B cell (primary cell): Measurements from ENCODE around the gene UBE3C. TPM values are rescaled to one million over a fixed set of nuclear protein-coding genes. Genes with fewer than 3 reads are reported as not detected.

Experiments used
- ATAC-seq: fragments of 200-7000 bp; cut with Tn5 transposase; one replicate; pipeline ENCODE4 v1.10.0; 2021; ENCODE audit warnings: low read depth, mild to moderate bottlenecking, moderate number of reproducible peaks, moderate library complexity
- CTCF ChIA-PET: fragments of 350-600 bp; sonication (Branson Sonifier 250); formaldehyde crosslinking; loops from one replicate; lab custom pipeline; 2021; ENCODE audit warnings: antibody characterized with exemption, inconsistent platforms; lab: Charles Lee
- POLR2A ChIA-PET: fragments of 350-600 bp; sonication (Branson Sonifier 250); formaldehyde crosslinking; loops from one replicate; lab custom pipeline; 2021; ENCODE audit warnings: antibody characterized with exemption; lab: Charles Lee
- DNase-seq: peaks from one replicate; pipeline ENCODE4 v3.0.0; 2013
- H2AFZ ChIP-seq: 2 replicates; pipeline ENCODE4 v1.6.1; 2012; ENCODE audit warnings: mild to moderate bottlenecking, low read depth, low read length; ENCODE audit not compliant: insufficient read depth, poor library complexity, severe bottlenecking
- H3K27ac ChIP-seq, 2 donors: 1 replicate in 1 of 2; 2 replicates in 1 of 2; pipeline ENCODE4 v1.5.1; 2012 to 2013; ENCODE audit warnings: low read length in 2 of 2, mild to moderate bottlenecking in 2 of 2, moderate library complexity in 1 of 2
- H3K27me3 ChIP-seq, 4 experiments: fragments of 200-600 bp in 1 of 4; sonication (generic) in 1 of 4; replicated peaks in 1 of 4; 1 replicate in 2 of 4; 2 replicates in 2 of 4; pipeline versions ENCODE4 v1.6.1 to v1.7.0; 2013 to 2016; ENCODE audit warnings: low read length in 3 of 4, mild to moderate bottlenecking in 2 of 4, mixed read lengths in 1 of 4, moderate library complexity in 1 of 4; ENCODE audit not compliant: insufficient read depth in 4 of 4, control insufficient read depth in 3 of 4; ENCODE audit errors: control extremely low read depth in 1 of 4
- H3K36me3 ChIP-seq, 2 experiments: replicated peaks in 1 of 2; 1 replicate in 1 of 2; 2 replicates in 1 of 2; pipeline versions ENCODE4 v1.6.1 to v1.7.1; 2013; ENCODE audit warnings: low read length in 1 of 2; ENCODE audit not compliant: insufficient read depth in 2 of 2, control insufficient read depth in 1 of 2; ENCODE audit errors: control extremely low read depth in 1 of 2, extremely low read depth in 1 of 2
- H3K4me1 ChIP-seq, 2 donors: fragments of 200-600 bp in 1 of 2; sonication (generic) in 1 of 2; 1 replicate in 1 of 2; 2 replicates in 1 of 2; pipeline versions ENCODE4 v1.5.1 to v1.6.1; 2013 to 2017; ENCODE audit warnings: low read length in 2 of 2; ENCODE audit not compliant: control insufficient read depth in 2 of 2, insufficient read depth in 2 of 2
- H3K4me2 ChIP-seq: replicated peaks from 2 replicates; pipeline ENCODE3; 2012; ENCODE audit warnings: mild to moderate bottlenecking, low read depth, low read length; ENCODE audit not compliant: poor library complexity, severe bottlenecking
- H3K4me3 ChIP-seq, 5 experiments: fragments of 200-600 bp in 1 of 5; sonication (generic) in 1 of 5; 1 replicate in 3 of 5; 2 replicates in 2 of 5; pipeline versions ENCODE4 v1.5.1 to v1.7.0; 2011 to 2016; ENCODE audit warnings: low read length in 4 of 5, mild to moderate bottlenecking in 4 of 5, low read depth in 2 of 5, control low read depth in 1 of 5, moderate library complexity in 1 of 5; ENCODE audit not compliant: insufficient read depth in 1 of 5; ENCODE audit errors: control extremely low read depth in 1 of 5, extremely low read depth in 1 of 5
- H3K79me2 ChIP-seq: fragments of 200-600 bp; sonication (generic); one replicate; pipeline ENCODE4 v1.6.0; 2016; ENCODE audit warnings: low read length; ENCODE audit not compliant: control insufficient read depth, insufficient read depth
- H3K9ac ChIP-seq: fragments of 200-600 bp; sonication (generic); 2 replicates; pipeline ENCODE4 v1.6.1; 2017; ENCODE audit warnings: mild to moderate bottlenecking, low read length, moderate library complexity
- H3K9me3 ChIP-seq, 3 donors: one replicate each; pipeline versions ENCODE4 v1.6.1 to v1.7.1; 2013; ENCODE audit warnings: low read length in 2 of 3; ENCODE audit not compliant: control insufficient read depth in 2 of 3, insufficient read depth in 1 of 3; ENCODE audit errors: control extremely low read depth in 1 of 3
- H4K20me1 ChIP-seq: 2 replicates; pipeline ENCODE4 v1.6.0; 2012; ENCODE audit warnings: mild to moderate bottlenecking, low read length; ENCODE audit not compliant: insufficient read depth, control insufficient read depth, poor library complexity, severe bottlenecking
- H3K27ac Mint-ChIP-seq: one replicate; pipeline ENCODE4 v1.8.0; 2021; ENCODE audit warnings: mixed read lengths
- H3K27me3 Mint-ChIP-seq: one replicate; pipeline ENCODE4 v1.8.0; 2021; ENCODE audit warnings: mixed read lengths
- H3K4me1 Mint-ChIP-seq: one replicate; pipeline ENCODE4 v1.8.0; 2021; ENCODE audit warnings: mixed read lengths
- H3K4me3 Mint-ChIP-seq: one replicate; pipeline ENCODE4 v1.8.0; 2021; ENCODE audit warnings: mixed read lengths
- H3K9me3 Mint-ChIP-seq: one replicate; pipeline ENCODE4 v1.8.0; 2022; ENCODE audit warnings: mixed read lengths; ENCODE audit not compliant: insufficient read depth
- CTCF ChIP-seq: fragments of 200-600 bp; IDR thresholded peaks from one replicate; pipeline ENCODE4 v1.8.0; 2022; ENCODE audit warnings: antibody characterized with exemption, mild to moderate bottlenecking
- EZH2 ChIP-seq: IDR thresholded peaks from 2 replicates; pipeline ENCODE4 v1.6.1; 2012; ENCODE audit warnings: borderline replicate concordance, low read depth, mild to moderate bottlenecking, moderate library complexity, low read length; ENCODE audit not compliant: insufficient read depth, poor library complexity, severe bottlenecking
- WGBS: methylation state at CpG from one replicate; pipeline ENCODE4 v1.1.5; 2013; ENCODE audit warnings: missing lambda C conversion rate; ENCODE audit not compliant: insufficient coverage; 5-methylcytosine and 5-hydroxymethylcytosine counted together
- intact Hi-C: fragments of 100-400 bp; cut with micrococcal nuclease; formaldehyde crosslinking; loops from one replicate; pipeline ENCODE4 v1.10.0; 2022
- polyA plus RNA-seq: library from polyadenylated mRNA; depleted of rRNA; stranded (reverse); fragments of >200 nt; gene quantifications from 2 replicates; pipeline ENCODE4 v1.2.3, GENCODE V29; 2012
- total RNA-seq, 2 donors: library from RNA; stranded (reverse); fragments of 120-200 nt in 1 of 2; gene quantifications; 1 replicate in 1 of 2; 2 replicates in 1 of 2; pipeline versions ENCODE4 v1.2.3 to v1.2.4, GENCODE V29; 2013 to 2022

Gene UBE3C
- total and polyA plus RNA-seq, 2 donors (not counting 1 experiment from before 2014, with no cell fraction given), result 17.8 to 66.5 TPM

- POLR2A ChIA-PET, result no interaction called here
- DNase-seq, result no peak
- intact Hi-C loops, result no loop called here
- Histone ChIP-seq H3K4me3 (no peak overlapping the region), H3K27ac (no peak overlapping the region), H3K4me1 (no peaks in the 10 kb centered on the region), H2AFZ (no peak overlapping the region), H3K36me3 (peaks cover 5 to 76% of the 10 kb centered on the region in 2 experiments), H3K4me2 (no peak overlapping the region), H4K20me1 (no peaks in the 10 kb centered on the region), H3K9ac (no peak overlapping the region), H3K9me3 (no peaks in the 10 kb centered on the region), H3K79me2 (peaks cover 6% of the 10 kb centered on the region), H3K27me3 (no peaks in the 10 kb centered on the region)
- CTCF ChIA-PET, result no interaction called here
- H3K27ac Mint-ChIP-seq, result no peak overlapping the region
- no peaks in the 10 kb centered on the region for H3K9me3 Mint-ChIP-seq
- no peak overlapping the region for H3K4me3 Mint-ChIP-seq
- H3K27me3 Mint-ChIP-seq, result no peaks in the 10 kb centered on the region
- WGBS, result 98% methylated on average over 13 of the region's 18 CpGs
- TF ChIP-seq EZH2 (no peak), CTCF (no peak)
- no peaks in the 10 kb centered on the region for H3K4me1 Mint-ChIP-seq
- no peak for ATAC-seq
Observed at GRCh38 chr7:157177333-157177982, 38.7 kb downstream of the UBE3C start.

- Histone ChIP-seq H3K27me3 (no peaks in the 10 kb centered on the region), H4K20me1 (no peaks in the 10 kb centered on the region), H3K27ac (no peak overlapping the region), H3K4me2 (no peak overlapping the region), H2AFZ (no peak overlapping the region), H3K9ac (no peak overlapping the region), H3K9me3 (no peaks in the 10 kb centered on the region), H3K4me1 (no peaks in the 10 kb centered on the region), H3K79me2 (peaks cover under 1% of the 10 kb centered on the region), H3K36me3 (peaks cover 6 to 73% of the 10 kb centered on the region in 2 experiments), H3K4me3 (no peak overlapping the region)
- ChIA-PET POLR2A (no interaction called here), CTCF (no interaction called here)
- ATAC-seq (no peak), DNase-seq (no peak)
- Mint-ChIP-seq H3K4me1 (no peaks in the 10 kb centered on the region), H3K27ac (no peak overlapping the region), H3K4me3 (no peak overlapping the region), H3K9me3 (no peaks in the 10 kb centered on the region), H3K27me3 (no peaks in the 10 kb centered on the region)
- intact Hi-C loops, result no loop called here
- WGBS, result 86% methylated on average over 3 of the region's 7 CpGs
- TF ChIP-seq EZH2 (no peak), CTCF (no peak)
Observed at GRCh38 chr7:157177983-157178381, 39.3 kb downstream of the UBE3C start.
